DMS153 treated with DMSO at 0.1 percent for 48 hours (cell line): ENCODE data around the gene CYP2A7.
"Not testable (repeated sequence)": the region's sequence is repeated elsewhere in the genome, so short reads cannot be mapped to it uniquely, and the experiment has no call there.

ENCODE experiments used
- DNase-seq: peaks from one replicate; lab custom pipeline; 2025; ENCODE audit not compliant: unreplicated experiment; lab: John Stamatoyannopoulos, UW

CYP2A7 gene, protein sequence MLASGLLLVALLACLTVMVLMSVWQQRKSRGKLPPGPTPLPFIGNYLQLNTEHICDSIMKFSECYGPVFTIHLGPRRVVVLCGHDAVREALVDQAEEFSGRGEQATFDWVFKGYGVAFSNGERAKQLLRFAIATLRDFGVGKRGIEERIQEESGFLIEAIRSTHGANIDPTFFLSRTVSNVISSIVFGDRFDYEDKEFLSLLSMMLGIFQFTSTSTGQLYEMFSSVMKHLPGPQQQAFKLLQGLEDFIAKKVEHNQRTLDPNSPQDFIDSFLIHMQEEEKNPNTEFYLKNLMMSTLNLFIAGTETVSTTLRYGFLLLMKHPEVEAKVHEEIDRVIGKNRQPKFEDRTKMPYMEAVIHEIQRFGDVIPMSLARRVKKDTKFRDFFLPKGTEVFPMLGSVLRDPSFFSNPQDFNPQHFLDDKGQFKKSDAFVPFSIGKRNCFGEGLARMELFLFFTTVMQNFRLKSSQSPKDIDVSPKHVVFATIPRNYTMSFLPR

DNA sequence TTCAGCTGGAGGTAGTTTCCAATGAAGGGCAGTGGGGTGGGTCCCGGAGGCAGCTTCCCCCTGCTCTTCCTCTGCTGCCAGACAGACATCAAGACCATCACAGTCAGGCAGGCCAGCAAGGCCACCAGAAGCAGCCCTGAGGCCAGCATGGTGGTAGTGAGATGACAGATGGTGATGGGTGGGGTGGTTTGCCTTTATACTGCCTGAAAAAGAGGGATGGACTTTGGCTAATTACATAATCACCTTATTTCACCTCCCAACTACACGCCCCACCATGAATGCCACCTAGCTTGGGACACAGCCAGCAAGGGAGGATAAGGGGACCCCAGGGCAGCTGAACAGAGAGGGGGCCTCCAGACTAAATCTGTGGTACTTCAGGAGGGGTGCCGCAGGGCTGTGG is at the start of gene CYP2A7:
Gene CYP2A7, minus strand, starts transcription at position 170 of the 400 bp plus-strand sequence. Its CDS starts 21 bp downstream, at position 149.
- not testable (repeated sequence) for DNase-seq

DNA sequence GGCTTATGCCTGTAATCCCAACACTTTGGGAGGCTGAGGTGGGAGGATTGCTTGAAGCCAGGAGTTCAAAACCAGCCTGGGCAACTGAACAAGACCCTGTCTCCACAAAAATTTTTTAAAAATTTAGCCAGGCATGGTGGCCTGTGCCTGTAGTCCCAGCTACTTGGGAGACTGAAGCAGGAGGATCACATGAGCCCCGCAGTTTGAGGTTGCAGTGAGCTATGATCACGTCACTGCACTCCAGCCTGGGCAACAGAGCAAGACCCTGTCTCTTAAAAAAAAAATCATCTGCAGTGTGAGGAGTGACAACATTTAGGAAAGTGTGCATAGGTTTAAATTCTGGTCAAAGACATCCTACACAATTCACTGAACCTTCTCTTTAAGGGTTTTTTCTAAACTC is 48.8 kb upstream of the CYP2A7 start:
- DNase-seq, result not testable (repeated sequence)

DNA sequence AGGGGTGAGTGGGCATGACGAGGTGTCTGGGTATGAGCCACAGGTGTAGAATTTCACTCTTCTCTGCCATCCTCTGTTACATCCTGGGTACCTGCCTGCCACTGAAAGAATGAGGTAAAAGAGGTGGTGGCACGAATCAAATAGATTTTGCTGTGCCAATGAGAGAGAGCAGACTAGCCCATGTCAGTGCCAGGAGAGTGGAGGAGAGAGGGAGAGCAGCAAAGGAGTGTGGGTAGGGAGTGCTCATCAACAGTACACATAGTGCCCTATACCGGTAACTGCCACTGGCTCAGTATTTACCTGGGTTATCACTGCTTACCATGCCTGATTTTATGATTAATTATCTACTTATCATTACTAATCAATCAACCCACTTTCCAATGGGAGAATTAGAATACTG is 47.9 kb upstream of the CYP2A7 start:
- not testable (repeated sequence) for DNase-seq

DNA sequence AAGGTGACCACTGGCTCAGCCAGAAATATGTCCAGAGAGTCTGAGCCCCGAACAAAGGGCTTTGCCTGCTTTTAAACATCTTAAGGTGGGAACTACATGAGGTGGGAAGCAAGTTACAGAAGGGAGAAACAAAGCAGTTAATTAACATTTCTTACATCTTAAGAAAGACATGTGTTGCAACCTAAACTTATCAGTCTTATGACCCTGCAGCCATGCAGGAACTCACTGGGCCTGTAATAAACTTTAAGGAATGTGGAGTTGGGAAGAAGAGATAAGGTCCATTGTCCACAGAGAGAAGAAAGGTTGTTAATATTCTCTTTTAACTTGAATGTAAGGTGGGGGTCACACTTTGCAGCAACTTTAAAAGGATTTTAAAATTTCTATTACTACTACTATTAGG is 46.8 kb upstream of the CYP2A7 start:
- no peak for DNase-seq

DNA sequence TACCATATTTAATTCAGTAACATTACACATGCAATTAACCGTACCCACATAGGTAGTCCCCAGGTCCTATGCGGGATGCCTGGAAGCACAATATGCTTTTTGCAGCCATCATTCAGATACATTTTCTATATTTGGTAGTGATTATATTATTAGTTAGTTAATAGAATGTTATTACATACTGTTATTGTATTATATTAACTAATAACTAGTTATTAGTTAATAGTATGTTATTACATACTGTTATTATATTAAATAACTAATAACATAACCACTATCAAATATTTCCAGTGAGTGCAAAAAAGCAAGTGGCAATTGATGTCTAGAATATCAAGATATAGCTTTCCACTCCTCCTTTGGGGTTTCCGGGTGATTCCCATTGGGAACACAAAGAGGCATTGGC is 45.5 kb upstream of the CYP2A7 start:
- no peak for DNase-seq

DNA sequence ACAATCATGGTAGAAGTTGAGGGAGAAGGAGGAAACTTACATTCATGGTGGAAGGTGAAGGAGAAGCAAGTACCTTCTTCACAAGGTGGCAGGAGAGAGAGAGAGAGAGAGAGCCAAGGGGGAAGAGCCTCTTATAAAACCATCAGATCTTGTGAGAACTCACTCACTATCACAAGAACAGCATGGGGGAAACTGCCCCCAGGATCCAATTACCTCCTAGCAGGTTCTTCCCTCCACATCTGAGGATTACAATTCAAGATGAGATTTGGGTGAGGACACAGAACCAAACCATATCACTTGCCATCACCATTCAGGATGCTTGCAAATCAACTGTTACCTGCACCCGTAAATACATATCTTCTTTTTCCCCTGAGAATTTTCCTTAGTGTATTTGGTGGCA is 44.2 kb upstream of the CYP2A7 start:
- DNase-seq, result not testable (repeated sequence)

DNA sequence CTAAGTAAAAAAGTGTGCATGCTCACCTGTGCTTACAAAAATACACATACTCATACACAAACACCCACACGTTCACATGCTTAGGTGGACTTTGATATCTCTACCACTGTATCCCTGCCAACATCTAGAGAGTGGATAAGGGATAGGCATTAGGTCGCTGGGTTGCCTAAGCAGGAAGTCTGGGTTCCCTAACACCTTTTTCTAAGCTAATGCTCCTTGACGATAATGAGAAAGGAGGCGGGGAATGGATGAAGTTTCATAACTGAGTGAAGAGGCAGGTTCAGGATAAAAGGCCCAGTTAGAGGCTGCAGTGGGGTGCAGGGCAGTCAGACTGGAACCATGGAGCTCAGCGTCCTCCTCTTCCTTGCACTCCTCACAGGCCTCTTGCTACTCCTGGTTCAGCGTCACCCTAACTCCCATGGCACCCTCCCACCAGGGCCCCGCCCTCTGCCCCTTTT is 41.9 kb upstream of the CYP2A7 start:
- DNase-seq, result no peak

DNA sequence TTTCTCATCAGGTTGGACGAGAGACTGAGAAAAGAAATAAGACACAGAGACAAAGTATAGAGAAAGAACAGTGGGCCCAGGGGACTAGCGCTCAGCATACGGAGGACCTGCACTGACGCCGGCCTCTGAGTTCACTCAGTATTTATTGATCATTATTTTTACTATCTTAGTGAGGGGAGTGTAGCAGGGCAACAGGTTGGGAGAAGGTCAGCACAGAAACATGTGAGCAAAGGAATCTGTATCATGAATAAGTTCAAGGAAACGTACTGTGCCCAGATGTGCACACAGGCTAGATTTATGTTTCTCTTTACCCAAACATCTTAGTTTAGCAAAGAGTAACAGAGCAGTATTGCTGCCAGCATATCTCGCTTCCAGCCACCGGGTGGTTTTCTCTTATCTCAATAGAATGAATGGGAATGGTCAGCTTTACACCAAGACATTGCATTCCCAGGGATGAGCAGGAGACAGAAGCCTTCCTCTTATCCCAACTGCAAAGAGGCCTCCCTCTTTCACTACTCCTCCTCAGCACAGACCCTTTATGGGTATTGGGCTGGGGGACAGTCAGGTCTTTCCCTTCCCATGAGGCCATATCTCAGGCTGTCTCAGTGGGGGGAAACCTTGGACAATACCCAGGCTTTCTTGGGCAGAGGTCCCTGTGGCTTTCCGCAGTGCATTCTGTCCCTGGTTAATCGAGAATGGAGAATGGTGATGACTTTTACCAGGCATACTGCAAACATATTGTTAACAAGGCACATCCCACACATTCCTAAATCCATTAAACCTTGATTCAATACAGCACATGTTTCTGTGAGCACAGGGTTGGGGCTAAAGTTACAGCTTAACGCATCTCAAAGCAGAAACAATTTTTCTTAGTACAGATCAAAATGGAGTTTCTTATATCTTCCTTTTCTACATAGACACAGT is 40.5 kb upstream of the CYP2A7 start:
- DNase-seq, result not testable (repeated sequence)

DNA sequence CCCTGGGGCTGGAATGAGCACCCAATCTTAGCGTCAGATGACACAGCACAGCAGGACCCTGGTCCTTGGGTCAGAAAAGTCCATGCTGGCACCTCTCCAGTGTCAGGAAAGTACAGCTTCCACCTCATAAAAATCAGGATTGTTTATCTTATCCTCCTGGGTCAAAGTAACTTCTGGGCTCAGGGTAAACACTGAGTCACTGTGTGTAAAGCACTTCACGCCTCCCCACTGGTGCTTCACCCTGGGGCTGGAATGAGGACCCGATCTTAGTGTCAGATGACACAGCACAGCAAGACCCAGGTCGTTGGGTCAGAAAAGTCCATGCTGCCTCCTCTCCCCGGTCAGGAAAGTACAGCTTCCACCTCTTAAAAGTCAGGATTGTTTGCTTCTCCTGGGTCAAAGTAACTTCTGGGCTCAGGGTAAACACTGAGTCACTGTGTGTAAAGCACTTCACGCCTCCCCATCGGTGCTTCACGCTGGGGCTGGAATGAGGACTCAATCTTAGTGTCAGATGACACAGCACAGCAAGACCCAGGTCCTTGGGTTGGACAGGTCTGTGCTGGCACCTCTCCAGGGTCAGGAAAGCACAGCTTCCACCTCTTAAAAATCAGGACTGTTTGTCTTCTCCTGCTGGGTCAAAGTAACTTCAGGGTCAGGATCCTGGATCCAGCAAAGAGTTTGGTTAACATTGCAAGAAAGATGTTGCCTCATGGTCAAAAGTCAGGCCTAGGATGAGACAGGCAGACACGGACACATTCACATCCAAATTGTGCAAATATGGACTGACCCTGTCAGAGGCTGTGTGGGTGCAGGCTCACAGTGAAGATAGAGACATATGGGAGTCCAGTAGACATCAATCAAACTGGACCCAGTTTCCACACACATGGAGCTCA is 39.2 kb upstream of the CYP2A7 start:
- DNase-seq, result no peak

DNA sequence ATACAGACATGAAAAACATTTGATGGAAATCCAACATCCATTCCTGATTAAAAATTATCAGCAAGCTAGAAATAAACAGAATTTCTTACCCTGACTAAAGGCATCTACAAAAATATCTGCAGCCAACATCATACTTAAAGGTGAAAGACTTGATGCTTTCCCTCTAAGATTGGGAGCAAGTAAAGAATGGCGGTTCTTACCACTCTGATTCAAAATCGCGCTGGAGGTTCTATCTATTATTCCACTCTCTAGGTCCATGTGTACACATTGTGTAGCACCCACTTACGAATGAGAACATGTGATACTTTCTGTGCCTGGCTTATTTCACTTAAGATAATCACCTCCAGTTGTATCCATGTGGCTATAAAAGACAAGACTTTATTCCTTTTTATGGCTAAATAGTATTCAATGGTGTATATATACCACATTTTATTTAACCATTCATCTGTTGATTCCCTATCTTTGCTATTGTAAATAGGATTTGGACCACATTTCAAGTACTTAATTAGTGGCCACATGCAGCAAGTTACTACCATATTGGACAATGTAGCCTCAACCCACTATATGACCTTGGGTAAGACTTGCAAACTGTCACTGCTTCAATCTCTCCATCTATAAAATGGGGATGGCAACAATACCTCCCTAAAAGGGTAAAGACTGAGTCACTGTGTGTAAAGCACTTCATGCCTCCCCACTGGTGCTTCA is 38.4 kb upstream of the CYP2A7 start:
- DNase-seq, result no peak

DNA sequence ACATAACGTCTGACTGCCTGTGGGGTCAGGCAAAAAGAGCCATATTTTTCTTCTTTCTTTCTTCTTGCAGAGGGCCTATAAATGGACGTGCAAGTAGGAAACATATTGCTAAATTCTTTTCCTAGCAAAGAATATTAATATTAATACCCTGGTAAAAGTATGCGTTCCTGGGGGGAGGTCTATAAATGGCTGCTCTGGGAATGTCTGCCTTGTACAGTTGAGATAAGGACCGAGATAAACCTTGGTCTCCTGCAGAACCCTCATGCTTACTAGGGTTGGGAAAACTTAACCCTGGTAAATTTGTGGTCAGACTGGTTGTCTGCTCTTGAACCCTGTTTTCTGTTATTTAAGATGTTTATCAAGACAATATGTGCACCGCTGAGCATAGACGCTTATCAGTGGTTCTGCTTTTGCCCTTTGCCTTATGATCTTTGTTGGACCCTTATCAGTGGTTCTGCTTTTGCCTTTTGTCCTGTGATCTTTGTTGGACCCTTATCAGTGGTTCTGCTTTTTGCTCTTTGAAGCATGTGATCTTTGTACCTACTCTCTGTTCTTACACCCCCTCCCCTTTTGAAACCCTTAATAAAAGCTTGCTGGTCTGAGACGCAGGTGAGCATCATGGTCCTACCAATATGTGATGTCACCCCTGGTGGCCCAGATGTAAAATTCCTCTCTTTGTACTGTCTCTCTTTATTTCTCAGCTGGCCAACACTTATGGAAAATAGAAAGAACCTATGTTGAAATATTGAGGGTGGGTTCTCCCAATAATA is 37.7 kb upstream of the CYP2A7 start:
- not testable (repeated sequence) for DNase-seq

DNA sequence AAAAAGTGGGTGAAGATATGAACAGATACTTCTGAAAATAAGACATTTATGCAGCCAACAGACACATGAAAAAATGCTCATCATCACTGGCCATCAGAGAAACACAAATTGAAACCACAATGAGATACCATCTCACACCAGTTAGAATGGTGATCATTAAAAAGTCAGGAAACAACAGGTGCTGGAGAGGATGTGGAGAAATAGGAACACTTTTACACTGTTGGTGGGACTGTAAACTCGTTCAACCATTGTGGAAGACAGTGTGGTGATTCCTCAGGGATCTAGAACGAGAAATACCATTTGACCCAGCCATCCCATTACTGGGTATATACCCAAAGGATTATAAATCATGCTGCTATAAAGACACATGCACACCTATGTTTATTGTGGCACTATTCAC is 36.3 kb upstream of the CYP2A7 start:
- DNase-seq, result not testable (repeated sequence)

DNA sequence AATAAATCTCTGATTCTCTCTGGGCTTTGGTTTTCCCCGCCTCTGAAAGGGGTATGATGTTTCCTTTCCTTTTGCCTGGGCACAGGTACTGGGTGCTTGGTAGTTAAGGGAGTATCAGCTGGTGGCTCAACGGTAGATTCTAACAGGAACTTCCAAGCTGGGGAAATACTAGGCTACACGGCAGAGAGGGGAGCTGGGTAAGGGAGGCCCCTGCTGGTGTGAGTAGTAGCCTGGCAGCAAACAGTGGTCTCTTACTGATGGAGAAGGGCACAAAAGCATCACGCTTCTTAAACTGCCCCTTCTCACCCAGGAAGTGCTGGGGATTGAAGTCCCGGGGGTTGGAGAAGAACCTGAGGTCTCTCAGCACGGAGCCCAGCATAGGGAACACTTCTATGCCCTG is 26.9 kb upstream of the CYP2A7 start:
- DNase-seq, result no peak

DNA sequence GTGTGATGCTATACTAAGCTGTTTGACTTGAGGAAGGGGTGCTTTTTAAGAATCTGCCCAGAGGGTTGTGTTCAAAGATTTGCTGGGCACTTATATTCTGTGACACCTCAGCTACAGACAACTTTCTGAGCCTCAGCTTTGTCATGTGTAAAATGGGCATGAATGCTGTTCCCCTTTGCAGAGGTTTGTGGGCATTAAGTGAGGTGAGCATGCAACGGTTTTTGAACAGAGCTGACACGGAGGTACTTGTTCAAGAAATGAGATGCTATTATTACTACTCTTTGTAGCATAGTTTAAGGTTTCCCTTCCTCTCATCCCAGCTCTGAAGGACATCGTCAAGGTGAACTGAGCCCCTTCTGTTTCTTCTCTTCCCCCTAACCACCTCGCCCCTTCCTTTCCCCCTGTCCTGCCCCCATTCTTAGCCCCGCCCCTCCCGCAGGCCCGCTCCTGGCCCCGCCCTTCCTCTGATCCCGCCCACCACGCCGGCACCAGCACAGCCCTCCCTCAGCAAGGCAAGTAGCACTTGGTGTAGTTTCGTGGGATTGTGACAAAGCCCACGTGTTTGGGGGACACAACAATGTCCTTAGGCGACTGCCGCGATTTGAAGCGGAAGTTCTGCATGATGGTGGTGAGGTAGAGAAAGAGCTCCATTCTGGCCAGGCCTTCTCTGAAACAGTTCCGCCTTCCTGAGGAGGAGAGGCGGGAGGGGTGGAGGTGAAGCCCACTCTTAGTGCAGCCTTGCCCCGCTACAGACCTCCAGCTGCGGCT is 26.1 kb upstream of the CYP2A7 start:
- DNase-seq, result no peak

DNA sequence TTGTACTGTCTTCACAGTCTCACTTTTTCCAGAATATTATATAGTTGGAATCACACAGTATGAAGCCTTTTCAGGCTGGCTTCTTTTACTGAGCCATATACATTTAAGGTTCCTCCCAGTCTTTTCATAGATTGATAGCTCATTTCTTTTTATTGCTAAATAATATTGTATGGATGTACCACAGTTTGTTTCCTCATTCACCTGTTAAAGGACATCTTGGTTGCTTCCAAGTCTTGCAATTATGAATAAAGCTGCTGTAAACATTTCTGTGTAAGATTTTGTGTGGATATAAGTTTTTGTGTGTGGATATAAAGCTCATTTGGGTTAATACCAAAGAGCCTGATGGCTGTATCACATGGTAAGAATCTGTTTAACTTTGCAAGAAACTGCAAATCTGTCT is 24.5 kb upstream of the CYP2A7 start:
- no peak for DNase-seq

DNA sequence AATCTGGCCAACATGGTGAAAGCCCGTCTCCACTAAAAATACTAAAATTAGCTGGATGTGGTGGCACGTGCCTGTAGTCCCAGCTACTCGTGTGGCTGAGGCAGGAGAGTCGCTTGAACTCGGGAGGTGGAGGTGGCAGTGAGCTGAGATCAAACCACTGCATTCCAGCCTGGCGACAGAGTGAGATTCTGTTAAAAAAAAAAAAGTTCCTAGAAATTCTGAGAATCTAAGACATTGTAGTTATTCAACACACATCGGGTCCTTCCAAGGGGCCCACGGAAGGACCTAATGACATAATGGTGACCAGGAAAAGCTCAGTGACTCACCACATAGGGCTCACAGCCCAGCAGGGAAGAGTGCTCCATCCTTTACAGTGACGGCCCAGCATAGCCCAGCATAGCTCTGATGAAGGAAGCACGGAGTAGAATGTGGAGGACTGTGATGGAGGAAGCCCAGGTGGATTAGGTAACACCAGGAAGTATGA is 22.7 kb upstream of the CYP2A7 start:
- DNase-seq, result not testable (repeated sequence)

DNA sequence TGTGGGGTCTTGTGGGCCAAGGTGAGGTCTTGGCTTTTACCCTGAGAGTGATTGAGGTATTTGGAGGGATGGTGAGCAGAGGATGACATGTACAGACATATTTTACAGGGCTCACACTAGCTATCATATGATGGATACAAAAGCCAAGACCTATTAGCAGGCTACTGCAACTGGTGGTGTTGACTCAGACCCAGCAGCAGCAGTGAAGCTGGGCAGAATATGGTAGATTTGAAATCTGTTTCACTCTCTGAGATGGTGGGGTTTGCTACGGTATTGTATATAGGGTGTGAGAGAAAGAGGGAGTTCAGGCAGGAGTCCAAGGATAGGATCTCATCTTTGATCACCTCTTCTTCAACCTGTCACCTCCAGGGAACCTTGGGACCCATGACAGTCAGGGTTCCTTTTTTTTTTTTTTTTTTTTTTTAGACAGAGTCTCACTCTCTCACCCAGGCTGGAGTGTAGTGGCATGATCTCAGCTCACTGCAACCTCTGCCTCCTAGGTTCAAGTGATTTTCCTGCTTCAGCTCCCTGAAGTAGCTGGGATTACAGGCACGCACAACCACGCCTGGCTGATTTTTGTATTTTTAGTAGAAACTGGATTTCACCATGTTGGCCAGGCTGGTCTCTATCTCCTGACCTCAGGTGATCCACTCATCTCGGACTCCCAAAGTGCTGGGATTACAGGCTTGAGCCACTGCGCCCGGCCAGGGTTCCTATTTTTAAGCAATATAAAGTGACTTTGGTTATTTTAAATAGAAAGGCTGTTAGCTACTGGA is 20.1 kb upstream of the CYP2A7 start:
- not testable (repeated sequence) for DNase-seq

DNA sequence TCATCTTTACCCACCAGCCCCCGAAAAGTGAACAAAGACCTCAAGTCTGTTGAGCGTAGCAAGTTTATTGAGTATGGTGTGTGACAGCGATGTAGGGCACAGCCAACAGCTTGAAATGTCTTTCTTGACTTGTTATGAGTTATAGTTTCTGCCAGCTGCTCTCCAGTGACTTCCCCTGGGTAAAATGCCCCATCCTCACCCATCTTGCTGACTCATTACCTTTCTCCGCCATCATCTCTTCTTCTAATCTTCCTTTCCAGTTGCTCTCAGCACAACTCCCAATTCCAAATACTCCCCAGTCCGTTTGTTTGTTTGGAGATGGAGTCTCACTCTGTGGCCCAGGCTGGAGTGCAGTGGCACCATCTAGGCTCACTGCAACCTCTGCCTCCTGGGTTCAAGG is 18.5 kb upstream of the CYP2A7 start:
- not testable (repeated sequence) for DNase-seq
